CD8-positive, alpha-beta memory T cell (primary cell): ENCODE data around the gene TTN. TPM values are rescaled to one million over a fixed set of nuclear protein-coding genes. Genes with fewer than 3 reads are reported as not detected.

ENCODE experiments used
- CTCF ChIA-PET: fragments of 350-600 bp; sonication (Branson Sonifier 250); formaldehyde crosslinking; loops from one replicate; lab custom pipeline; 2021; ENCODE audit warnings: antibody characterized with exemption; lab: Charles Lee
- POLR2A ChIA-PET: fragments of 350-600 bp; sonication (Branson Sonifier 250); formaldehyde crosslinking; loops from one replicate; lab custom pipeline; 2021; ENCODE audit warnings: antibody characterized with exemption; lab: Charles Lee
- DNase-seq, 5 donors: peaks; one replicate each; pipeline versions ENCODE4 v3.0.0 to v3.0.0-alpha.2; 2020 to 2022; ENCODE audit warnings: mixed read lengths in 1 of 5
- H3K27ac ChIP-seq: one replicate; pipeline ENCODE4 v1.7.0; 2013; ENCODE audit warnings: low read depth, mild to moderate bottlenecking, low read length, moderate library complexity
- H3K27me3 ChIP-seq: 2 replicates; pipeline ENCODE4 v1.7.0; 2013; ENCODE audit warnings: low read length, mild to moderate bottlenecking; ENCODE audit not compliant: insufficient read depth, poor library complexity, severe bottlenecking
- H3K36me3 ChIP-seq: 2 replicates; pipeline ENCODE4 v1.7.0; 2013; ENCODE audit warnings: mild to moderate bottlenecking, low read length, moderate library complexity; ENCODE audit not compliant: insufficient read depth
- H3K4me1 ChIP-seq: 2 replicates; pipeline ENCODE4 v1.7.0; 2013; ENCODE audit warnings: mild to moderate bottlenecking, low read length, moderate library complexity; ENCODE audit not compliant: insufficient read depth
- H3K4me3 ChIP-seq: 2 replicates; pipeline ENCODE4 v1.7.0; 2013; ENCODE audit warnings: mild to moderate bottlenecking, low read length
- H3K9me3 ChIP-seq: 2 replicates; pipeline ENCODE4 v1.7.0; 2013; ENCODE audit warnings: mild to moderate bottlenecking, low read length
- H3K27ac Mint-ChIP-seq, 8 donors: one replicate each; pipeline ENCODE4 v1.8.0; 2020 to 2021; ENCODE audit warnings: mixed read lengths in 8 of 8, mild to moderate bottlenecking in 6 of 8, inconsistent platforms in 3 of 8, moderate library complexity in 3 of 8
- H3K27me3 Mint-ChIP-seq, 2 donors: one replicate each; pipeline ENCODE4 v1.8.0; 2020 to 2021; ENCODE audit warnings: mixed read lengths in 2 of 2, mild to moderate bottlenecking in 1 of 2, moderate library complexity in 1 of 2
- H3K36me3 Mint-ChIP-seq, 3 donors: one replicate each; pipeline ENCODE4 v1.8.0; 2020 to 2021; ENCODE audit warnings: mixed read lengths in 3 of 3, inconsistent platforms in 1 of 3, mild to moderate bottlenecking in 1 of 3
- H3K4me1 Mint-ChIP-seq, 3 donors: one replicate each; pipeline ENCODE4 v1.8.0; 2020 to 2021; ENCODE audit warnings: mixed read lengths in 3 of 3, inconsistent platforms in 1 of 3, mild to moderate bottlenecking in 1 of 3
- H3K4me3 Mint-ChIP-seq, 7 donors: one replicate each; pipeline ENCODE4 v1.8.0; 2020 to 2021; ENCODE audit warnings: mixed read lengths in 7 of 7, mild to moderate bottlenecking in 6 of 7, moderate library complexity in 4 of 7, inconsistent platforms in 2 of 7
- H3K9me3 Mint-ChIP-seq, 5 donors: one replicate each; pipeline ENCODE4 v1.8.0; 2020 to 2022; ENCODE audit warnings: mixed read lengths in 5 of 5, mild to moderate bottlenecking in 3 of 5, moderate library complexity in 2 of 5, inconsistent platforms in 1 of 5
- polyA plus RNA-seq: library from polyadenylated mRNA; unstranded; fragments of 300-500 nt; fragmentation: Illumina TruSeq; gene quantifications from one replicate; pipeline ENCODE4 v1.2.3, GENCODE V29; 2021
- total RNA-seq, 2 experiments: library from RNA; stranded (reverse); gene quantifications; one replicate each; pipeline ENCODE4 v1.2.3, GENCODE V29; 2021

The TTN gene
- under 1 TPM; 0.80 to 0.83 TPM for total RNA-seq
- polyA plus RNA-seq: 2.0 TPM

- no peaks in the 10 kb centered on the region for H3K4me1 ChIP-seq
- no peak within 1 kb of the TSS for H3K4me3 ChIP-seq
- Mint-ChIP-seq H3K27me3 (no peaks in the 10 kb centered on the region), H3K27ac (no peak within 1 kb of the TSS), H3K4me1 (no peaks in the 10 kb centered on the region), H3K36me3 (peaks cover 0 to 1% (median 0%) of the 10 kb centered on the region in 3 donors), H3K4me3 (no peak within 1 kb of the TSS), H3K9me3 (peaks cover 0 to 2% (median 0%) of the 10 kb centered on the region in 5 donors)
- H3K36me3 ChIP-seq: no peaks in the 10 kb centered on the region
- ChIA-PET POLR2A (no interaction called here), CTCF (no interaction called here)
- H3K27me3 ChIP-seq: no peaks in the 10 kb centered on the region
- no peak for DNase-seq
- no peak within 1 kb of the TSS for H3K27ac ChIP-seq
- H3K9me3 ChIP-seq: no peaks in the 10 kb centered on the region
Observed at GRCh38 chr2:178807227-178808008, at the start of gene TTN. TSS of gene TTN (minus strand) at chr2:178807423. CDS start at chr2:178804642, 2,781 bp downstream.

- peaks cover 0 to 4% (median 1%) of the 10 kb centered on the region in 3 donors for H3K36me3 Mint-ChIP-seq
- DNase-seq: no peak
- H3K27me3 Mint-ChIP-seq: no peaks in the 10 kb centered on the region
- no peaks in the 10 kb centered on the region for H3K27me3 ChIP-seq
- H3K4me3 ChIP-seq: no peak overlapping the region
- no peaks in the 10 kb centered on the region for H3K4me1 Mint-ChIP-seq
- H3K9me3 Mint-ChIP-seq: peaks cover 0 to 2% (median 0%) of the 10 kb centered on the region in 5 donors
- H3K27ac ChIP-seq: no peak overlapping the region
- H3K4me1 ChIP-seq: no peaks in the 10 kb centered on the region
- POLR2A ChIA-PET: no interaction called here
- H3K27ac Mint-ChIP-seq: no peak overlapping the region
- CTCF ChIA-PET: no interaction called here
- no peaks in the 10 kb centered on the region for H3K36me3 ChIP-seq
- no peaks in the 10 kb centered on the region for H3K9me3 ChIP-seq
- H3K4me3 Mint-ChIP-seq: no peak overlapping the region
Observed at GRCh38 chr2:178855151-178855550, 47.9 kb upstream of the TTN start.

- Mint-ChIP-seq H3K4me3 (no peak overlapping the region), H3K9me3 (peaks cover 0 to 2% (median 0%) of the 10 kb centered on the region in 5 donors), H3K4me1 (no peaks in the 10 kb centered on the region), H3K27ac (no peak overlapping the region), H3K27me3 (no peaks in the 10 kb centered on the region), H3K36me3 (peaks cover 0 to 11% (median 9%) of the 10 kb centered on the region in 3 donors)
- no peaks in the 10 kb centered on the region for H3K4me1 ChIP-seq
- H3K9me3 ChIP-seq: no peaks in the 10 kb centered on the region
- DNase-seq: no peak
- POLR2A ChIA-PET: no interaction called here
- CTCF ChIA-PET: no interaction called here
- no peak overlapping the region for H3K27ac ChIP-seq
- H3K36me3 ChIP-seq: no peaks in the 10 kb centered on the region
- H3K4me3 ChIP-seq: no peak overlapping the region
- no peaks in the 10 kb centered on the region for H3K27me3 ChIP-seq
Observed at GRCh38 chr2:178848335-178848734, 41.1 kb upstream of the TTN start.

- ChIA-PET POLR2A (no interaction called here), CTCF (no interaction called here)
- Mint-ChIP-seq H3K9me3 (peaks cover 0 to 2% (median 0%) of the 10 kb centered on the region in 5 donors), H3K36me3 (peaks cover 0 to 9% (median 7%) of the 10 kb centered on the region in 3 donors), H3K27me3 (no peaks in the 10 kb centered on the region), H3K4me1 (no peaks in the 10 kb centered on the region), H3K27ac (no peak overlapping the region), H3K4me3 (no peak overlapping the region)
- Histone ChIP-seq H3K36me3 (no peaks in the 10 kb centered on the region), H3K4me1 (no peaks in the 10 kb centered on the region), H3K4me3 (no peak overlapping the region), H3K27ac (no peak overlapping the region), H3K9me3 (no peaks in the 10 kb centered on the region), H3K27me3 (no peaks in the 10 kb centered on the region)
- DNase-seq: no peak
Observed at GRCh38 chr2:178846458-178846802, 39.2 kb upstream of the TTN start.

- Mint-ChIP-seq H3K9me3 (no peaks in the 10 kb centered on the region), H3K4me3 (no peak overlapping the region), H3K27ac (no peak overlapping the region), H3K27me3 (no peaks in the 10 kb centered on the region), H3K4me1 (no peaks in the 10 kb centered on the region), H3K36me3 (peaks cover 0 to 7% (median 7%) of the 10 kb centered on the region in 3 donors)
- no peak for DNase-seq
- H3K27me3 ChIP-seq: no peaks in the 10 kb centered on the region
- H3K36me3 ChIP-seq: no peaks in the 10 kb centered on the region
- H3K4me1 ChIP-seq: no peaks in the 10 kb centered on the region
- H3K9me3 ChIP-seq: no peaks in the 10 kb centered on the region
- H3K4me3 ChIP-seq: no peak overlapping the region
- ChIA-PET POLR2A (no interaction called here), CTCF (no interaction called here)
- H3K27ac ChIP-seq: no peak overlapping the region
Observed at GRCh38 chr2:178845566-178846457, 38.6 kb upstream of the TTN start.

- CTCF ChIA-PET: no interaction called here
- POLR2A ChIA-PET: interaction anchor here (0.5 kb wide), 1 partner anchor 749 kb away, joined by 3 read pairs; no protein-coding TSS in a partner anchor
Observed at GRCh38 chr2:178844701-178845100, 37.5 kb upstream of the TTN start.

GRCh38 chr2:178844269-178844668 lies 37.0 kb upstream of the TTN start:
- Histone ChIP-seq H3K27ac (no peak overlapping the region), H3K27me3 (no peaks in the 10 kb centered on the region), H3K4me3 (no peak overlapping the region), H3K36me3 (no peaks in the 10 kb centered on the region), H3K4me1 (no peaks in the 10 kb centered on the region), H3K9me3 (no peaks in the 10 kb centered on the region)
- peaks cover 0 to 3% (median 0%) of the 10 kb centered on the region in 5 donors for H3K9me3 Mint-ChIP-seq
- no peaks in the 10 kb centered on the region for H3K27me3 Mint-ChIP-seq
- DNase-seq: no peak
- ChIA-PET POLR2A (no interaction called here), CTCF (no interaction called here)
- no peaks in the 10 kb centered on the region for H3K4me1 Mint-ChIP-seq
- H3K27ac Mint-ChIP-seq: no peak overlapping the region
- no peak overlapping the region for H3K4me3 Mint-ChIP-seq
- H3K36me3 Mint-ChIP-seq: peaks cover 0 to 7% (median 7%) of the 10 kb centered on the region in 3 donors

More at GRCh38 chr2:178844701-178845100, 37.5 kb upstream of the TTN start:
- no peak overlapping the region for H3K4me3 Mint-ChIP-seq
- H3K27me3 Mint-ChIP-seq: no peaks in the 10 kb centered on the region
- H3K4me1 ChIP-seq: no peaks in the 10 kb centered on the region
- no peaks in the 10 kb centered on the region for H3K27me3 ChIP-seq
- peaks cover 0 to 7% (median 7%) of the 10 kb centered on the region in 3 donors for H3K36me3 Mint-ChIP-seq
- H3K36me3 ChIP-seq: no peaks in the 10 kb centered on the region
- H3K4me1 Mint-ChIP-seq: no peaks in the 10 kb centered on the region
- H3K9me3 Mint-ChIP-seq: peaks cover 0 to 2% (median 0%) of the 10 kb centered on the region in 5 donors
- DNase-seq: no peak
- H3K27ac Mint-ChIP-seq: no peak overlapping the region
- H3K4me3 ChIP-seq: no peak overlapping the region
- H3K27ac ChIP-seq: no peak overlapping the region
- no peaks in the 10 kb centered on the region for H3K9me3 ChIP-seq

- Histone ChIP-seq H3K27ac (no peak overlapping the region), H3K36me3 (no peaks in the 10 kb centered on the region), H3K4me3 (no peak overlapping the region), H3K4me1 (no peaks in the 10 kb centered on the region), H3K27me3 (no peaks in the 10 kb centered on the region), H3K9me3 (no peaks in the 10 kb centered on the region)
- CTCF ChIA-PET: no interaction called here
- peaks cover 0 to 3% (median 0%) of the 10 kb centered on the region in 5 donors for H3K9me3 Mint-ChIP-seq
- no peaks in the 10 kb centered on the region for H3K4me1 Mint-ChIP-seq
- POLR2A ChIA-PET: no interaction called here
- peaks cover 0 to 7% (median 7%) of the 10 kb centered on the region in 3 donors for H3K36me3 Mint-ChIP-seq
- no peak for DNase-seq
- no peak overlapping the region for H3K4me3 Mint-ChIP-seq
- H3K27me3 Mint-ChIP-seq: no peaks in the 10 kb centered on the region
- H3K27ac Mint-ChIP-seq: no peak overlapping the region
Observed at GRCh38 chr2:178843697-178844096, 36.5 kb upstream of the TTN start.
